Measurements from ENCODE around the gene INPP5F. TPM values are rescaled to one million over a fixed set of nuclear protein-coding genes. Genes with fewer than 3 reads are reported as not detected.

The INPP5F gene
- total RNA-seq, 6 experiments from 2014 or later: 2.0 to 3.9 (median 2.5) TPM

DNA sequence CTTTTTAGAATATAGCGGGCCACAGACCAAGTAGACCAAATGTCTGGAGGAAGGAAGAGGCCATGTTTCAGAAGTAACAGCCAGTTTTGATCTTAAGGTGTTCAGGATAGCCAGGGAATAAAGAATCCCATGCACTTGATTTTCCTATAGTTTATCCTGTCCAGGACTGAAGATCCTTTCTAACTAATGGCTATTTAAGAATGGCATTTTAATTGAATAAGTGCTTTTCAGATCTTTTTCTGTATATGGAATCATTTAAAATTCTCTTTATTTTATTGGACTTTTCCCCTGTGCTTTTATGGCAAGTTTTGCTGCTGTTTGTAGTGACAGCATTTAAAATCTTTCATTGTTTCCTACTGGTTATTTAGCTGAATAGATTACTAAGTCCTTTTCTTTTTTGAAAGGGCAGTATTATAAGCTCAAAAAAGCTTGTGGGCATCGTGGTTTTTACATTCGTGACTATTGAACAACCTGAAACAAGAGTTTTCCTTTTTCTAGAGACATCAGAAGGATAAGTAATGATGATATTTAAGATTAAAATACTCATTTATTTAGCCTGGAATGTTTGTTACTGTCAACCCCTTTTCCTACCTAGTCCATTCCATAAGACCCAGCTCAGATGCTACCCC is 2.4 kb downstream of the INPP5F start:
- 68% methylated on average over 3 of the region's 3 CpGs for WGBS (ENCODE audit: insufficient coverage, low coverage, low lambda C conversion rate, missing lambda C conversion rate)
- H3K9me3 ChIP-seq: no peaks in the 10 kb centered on the region
- peaks cover 0 to 3% (median 0%) of the 10 kb centered on the region in 4 donors for H3K4me1 ChIP-seq
- no peaks in the 10 kb centered on the region for H3K27me3 ChIP-seq
- TF ChIP-seq CTCF (IDR thresholded peaks at IDR 0.05) (no peak), POLR2A (IDR thresholded peaks at IDR 0.05) (no peak)
- intact Hi-C loops (cut with DNase I): no loop called here
- no peak overlapping the region for H3K4me3 ChIP-seq
- ATAC-seq (no peak), DNase-seq (no peak)
- no peak overlapping the region for H3K27ac ChIP-seq
- no peaks in the 10 kb centered on the region for H3K36me3 ChIP-seq

DNA sequence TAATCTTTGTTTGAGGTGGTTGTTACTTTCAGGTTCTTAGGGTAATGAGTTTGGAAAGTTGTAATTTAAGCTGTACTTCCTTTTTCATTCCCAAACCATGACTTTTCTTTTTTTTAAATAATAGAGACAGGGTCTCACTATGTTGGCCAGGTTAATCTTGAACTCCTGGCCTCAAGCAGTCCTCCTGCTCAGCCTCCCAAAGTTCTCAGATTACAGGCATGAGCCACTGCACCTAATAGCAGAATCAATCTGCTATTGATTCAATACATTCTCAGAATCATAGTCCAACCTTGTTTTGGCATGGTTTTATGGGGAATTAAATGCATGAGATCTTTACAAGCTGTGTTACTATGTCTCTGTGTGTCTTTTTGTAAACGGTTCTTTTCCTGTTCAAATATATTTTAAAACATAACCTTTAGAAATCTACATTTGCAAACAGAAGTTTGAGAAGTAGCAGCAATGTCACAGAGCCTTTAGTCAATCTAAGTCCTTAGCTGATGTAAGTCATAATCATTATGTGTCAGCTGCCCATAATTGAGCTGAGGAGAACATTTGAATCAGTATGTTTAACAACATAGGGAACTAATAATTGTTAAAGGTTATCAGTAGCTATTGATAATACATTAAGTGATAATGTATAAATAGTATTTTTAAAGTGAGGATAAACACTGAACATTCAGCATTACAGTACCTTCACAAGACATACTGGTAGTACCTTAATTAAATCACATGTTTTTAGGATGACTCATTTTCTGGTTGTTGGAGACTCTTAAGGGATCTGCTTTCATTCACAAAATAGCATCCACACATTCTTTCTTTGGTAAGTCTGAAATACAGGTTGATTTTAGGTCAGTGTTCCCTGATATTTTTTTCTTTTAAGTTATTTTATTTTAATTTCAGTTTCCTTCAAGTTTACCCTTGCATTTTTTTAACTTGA is 8.8 kb downstream of the INPP5F start:
- intact Hi-C loops (cut with DNase I): no loop called here
- no peaks in the 10 kb centered on the region for H3K9me3 ChIP-seq
- H3K27me3 ChIP-seq: no peaks in the 10 kb centered on the region
- no peak for DNase-seq
- H3K36me3 ChIP-seq: no peaks in the 10 kb centered on the region
- H3K4me3 ChIP-seq: no peak overlapping the region
- TF ChIP-seq POLR2A (IDR thresholded peaks at IDR 0.05) (no peak), CTCF (IDR thresholded peaks at IDR 0.05) (no peak)
- no peak overlapping the region for H3K27ac ChIP-seq
- WGBS (ENCODE audit: insufficient coverage, low coverage, low lambda C conversion rate, missing lambda C conversion rate): 21% methylated on average over 1 of the region's 1 CpG
- no peaks in the 10 kb centered on the region for H3K4me1 ChIP-seq
- no peak for ATAC-seq

- intact Hi-C loops (cut with DNase I): no loop called here
Observed at GRCh38 chr10:119735451-119735850, 9.6 kb downstream of the INPP5F start.

DNA sequence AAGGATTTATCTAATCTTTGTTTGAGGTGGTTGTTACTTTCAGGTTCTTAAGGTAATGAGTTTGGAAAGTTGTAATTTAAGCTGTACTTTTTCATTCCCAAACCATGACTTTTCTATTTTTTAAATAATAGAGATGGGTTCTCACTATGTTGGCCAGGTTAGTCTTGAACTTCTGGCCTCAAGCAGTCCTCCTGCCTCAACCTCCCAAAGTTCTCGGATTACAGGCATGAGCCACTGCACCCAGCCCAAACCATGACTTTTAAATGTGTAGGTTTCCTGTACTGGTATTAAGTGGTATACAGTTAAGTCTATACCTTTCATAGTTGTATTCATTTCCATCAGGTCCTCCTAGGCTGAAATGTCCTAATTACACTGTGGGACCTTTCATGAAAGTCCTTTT is 10.4 kb downstream of the INPP5F start:
- Histone ChIP-seq H3K27ac (no peak overlapping the region), H3K4me3 (no peak overlapping the region), H3K36me3 (no peaks in the 10 kb centered on the region), H3K4me1 (no peaks in the 10 kb centered on the region), H3K9me3 (no peaks in the 10 kb centered on the region), H3K27me3 (no peaks in the 10 kb centered on the region)
- 92% methylated on average over 1 of the region's 1 CpG for WGBS (ENCODE audit: insufficient coverage, low coverage, low lambda C conversion rate, missing lambda C conversion rate)
- intact Hi-C loops (cut with DNase I): no loop called here
- no peak for TF ChIP-seq POLR2A (IDR thresholded peaks at IDR 0.05)
- no peak for TF ChIP-seq CTCF (IDR thresholded peaks at IDR 0.05)
- DNase-seq (no peak), ATAC-seq (no peak)

More at GRCh38 chr10:119735451-119735850, 9.6 kb downstream of the INPP5F start:
- Histone ChIP-seq H3K36me3 (no peaks in the 10 kb centered on the region), H3K27me3 (no peaks in the 10 kb centered on the region), H3K9me3 (no peaks in the 10 kb centered on the region), H3K27ac (no peak overlapping the region), H3K4me3 (no peak overlapping the region), H3K4me1 (no peaks in the 10 kb centered on the region)
- ATAC-seq (no peak), DNase-seq (no peak)
- TF ChIP-seq POLR2A (IDR thresholded peaks at IDR 0.05) (no peak), CTCF (IDR thresholded peaks at IDR 0.05) (no peak)
- WGBS (ENCODE audit: insufficient coverage, low coverage, low lambda C conversion rate, missing lambda C conversion rate): 89% methylated on average over 3 of the region's 3 CpGs

Data from right lobe of liver (tissue), 6 donors.